Coronary artery (tissue), 2 donors: ENCODE measurements around the gene PFN2.
A peak's percentile ranks its signal among the peaks of the same experiment; 100 is the strongest.
"Not testable (repeated sequence)": the region's sequence is repeated elsewhere in the genome, so short reads cannot be mapped to it uniquely, and the experiment has no call there.

Experiments used
- DNase-seq: peaks from one replicate; pipeline ENCODE4 v3.0.0-alpha.2; 2017; ENCODE audit warnings: low spot score
- H3K27ac ChIP-seq, 2 donors: fragments of 200-600 bp; sonication (generic); one replicate each; pipeline ENCODE4 v1.5.1; 2016 to 2019
- H3K4me3 ChIP-seq: fragments of 200-600 bp; sonication (generic); 2 replicates; pipeline ENCODE4 v1.5.1; 2016; ENCODE audit warnings: mild to moderate bottlenecking, moderate library complexity
- TF ChIP-seq, protein P1 (sequence below): fragments of 200-600 bp; sonication (generic); IDR thresholded peaks from one replicate; pipeline ENCODE4 v1.5.1; 2019; ENCODE audit warnings: antibody characterized with exemption

The PFN2 gene

DNA sequence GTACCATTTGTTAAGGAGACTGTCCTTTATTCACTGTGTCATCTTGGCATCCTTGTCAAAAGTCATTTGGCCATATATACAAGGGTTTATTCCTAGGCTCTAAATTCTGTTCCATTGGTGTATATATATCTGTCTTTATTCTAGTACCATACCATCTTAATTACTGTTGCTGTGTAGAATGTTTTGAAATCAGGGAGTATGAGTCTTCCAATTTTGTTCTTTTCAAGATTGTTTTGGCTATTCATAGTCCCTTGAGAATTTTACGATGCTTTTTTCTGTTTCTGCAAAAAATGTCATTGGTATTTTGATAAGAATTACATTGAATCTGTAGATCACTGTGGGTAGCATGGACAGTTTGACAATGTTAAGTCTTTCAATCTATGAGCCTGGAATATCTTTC is 28.7 kb downstream of the PFN2 start:
- no peak overlapping the region for H3K27ac ChIP-seq
- no peak for DNase-seq
- no peak overlapping the region for H3K4me3 ChIP-seq
- TF ChIP-seq, protein P1, sequence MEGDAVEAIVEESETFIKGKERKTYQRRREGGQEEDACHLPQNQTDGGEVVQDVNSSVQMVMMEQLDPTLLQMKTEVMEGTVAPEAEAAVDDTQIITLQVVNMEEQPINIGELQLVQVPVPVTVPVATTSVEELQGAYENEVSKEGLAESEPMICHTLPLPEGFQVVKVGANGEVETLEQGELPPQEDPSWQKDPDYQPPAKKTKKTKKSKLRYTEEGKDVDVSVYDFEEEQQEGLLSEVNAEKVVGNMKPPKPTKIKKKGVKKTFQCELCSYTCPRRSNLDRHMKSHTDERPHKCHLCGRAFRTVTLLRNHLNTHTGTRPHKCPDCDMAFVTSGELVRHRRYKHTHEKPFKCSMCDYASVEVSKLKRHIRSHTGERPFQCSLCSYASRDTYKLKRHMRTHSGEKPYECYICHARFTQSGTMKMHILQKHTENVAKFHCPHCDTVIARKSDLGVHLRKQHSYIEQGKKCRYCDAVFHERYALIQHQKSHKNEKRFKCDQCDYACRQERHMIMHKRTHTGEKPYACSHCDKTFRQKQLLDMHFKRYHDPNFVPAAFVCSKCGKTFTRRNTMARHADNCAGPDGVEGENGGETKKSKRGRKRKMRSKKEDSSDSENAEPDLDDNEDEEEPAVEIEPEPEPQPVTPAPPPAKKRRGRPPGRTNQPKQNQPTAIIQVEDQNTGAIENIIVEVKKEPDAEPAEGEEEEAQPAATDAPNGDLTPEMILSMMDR = no peak

DNA sequence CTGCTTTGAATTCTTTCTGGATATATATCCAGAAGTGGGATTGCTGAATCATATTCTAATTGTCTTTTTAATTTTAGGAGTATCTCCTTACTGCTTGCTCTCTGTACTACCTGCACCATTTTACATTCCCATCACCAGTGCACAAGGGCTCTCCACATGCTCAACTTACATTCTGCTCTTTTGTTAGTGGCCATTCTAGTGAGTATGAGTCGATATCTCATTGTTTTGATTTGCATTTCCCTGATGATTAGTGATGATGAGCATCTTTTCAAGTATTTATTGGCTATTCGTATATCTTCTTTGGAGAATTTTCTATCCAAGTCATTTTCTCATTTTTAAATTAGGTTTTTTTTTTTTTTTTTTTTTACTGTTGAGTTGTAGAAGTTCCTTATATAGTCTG is 29.5 kb downstream of the PFN2 start:
- TF ChIP-seq, protein P1 = no peak
- DNase-seq = no peak
- Histone ChIP-seq H3K27ac (no peak overlapping the region), H3K4me3 (no peak overlapping the region)

DNA sequence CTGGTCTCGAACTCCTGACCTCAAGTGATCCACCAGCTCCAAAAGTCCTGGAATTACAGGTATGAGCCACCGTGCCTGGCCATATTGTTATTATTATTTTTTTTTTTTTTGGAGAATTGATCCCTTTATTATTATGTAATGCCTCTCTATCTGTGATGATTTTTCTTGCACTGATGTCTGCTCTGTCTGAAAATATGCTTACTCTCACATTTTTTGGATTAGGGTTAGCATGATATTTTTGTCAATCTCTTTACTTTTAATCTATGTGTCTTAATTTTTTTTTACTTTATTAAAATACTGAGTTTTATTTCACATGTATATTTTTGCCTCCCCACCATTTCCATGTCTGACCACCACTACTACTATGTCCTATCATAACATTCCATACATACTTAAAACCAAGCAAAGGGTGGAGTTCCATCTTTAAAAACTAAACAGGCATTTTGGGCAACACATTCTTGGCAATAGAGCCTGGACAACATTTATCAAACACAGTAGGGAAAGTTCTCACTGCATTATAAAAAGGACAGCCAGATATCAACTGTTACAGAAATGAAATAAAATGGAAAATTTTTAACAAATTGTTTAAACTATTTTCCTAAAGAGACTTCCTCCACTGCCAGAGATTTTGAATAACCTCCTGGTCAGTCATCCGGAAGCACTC is 32.2 kb downstream of the PFN2 start:
- H3K4me3 ChIP-seq, DNase-seq, H3K27ac ChIP-seq: not testable (repeated sequence)

DNA sequence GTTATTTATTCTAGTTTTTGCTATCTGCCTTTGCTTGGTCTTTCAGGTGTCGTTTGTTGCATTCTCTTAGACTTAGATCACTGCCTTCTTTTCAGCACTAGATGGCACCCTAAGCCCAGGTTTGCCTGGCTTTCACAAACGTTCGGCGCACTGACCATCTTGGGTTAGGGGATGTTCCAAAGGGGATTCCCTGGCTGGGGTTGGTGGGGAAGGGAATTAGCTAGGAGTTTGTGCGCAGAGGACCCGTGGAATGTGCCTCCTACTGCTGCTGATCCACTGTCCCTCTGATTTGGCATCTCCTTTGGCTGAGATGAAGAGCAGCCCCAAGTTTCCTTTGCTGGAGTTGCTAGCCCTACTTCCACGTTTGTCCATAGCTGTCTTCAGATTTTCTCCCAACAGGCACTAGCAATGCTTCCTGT is 33.9 kb downstream of the PFN2 start:
- Histone ChIP-seq H3K4me3 (peak overlapping the region; percentile 43), H3K27ac (peak overlapping the region in 1 of 2 donors; percentile 24)
- TF ChIP-seq, protein P1 = peak; percentile 64
- DNase-seq = no peak

DNA sequence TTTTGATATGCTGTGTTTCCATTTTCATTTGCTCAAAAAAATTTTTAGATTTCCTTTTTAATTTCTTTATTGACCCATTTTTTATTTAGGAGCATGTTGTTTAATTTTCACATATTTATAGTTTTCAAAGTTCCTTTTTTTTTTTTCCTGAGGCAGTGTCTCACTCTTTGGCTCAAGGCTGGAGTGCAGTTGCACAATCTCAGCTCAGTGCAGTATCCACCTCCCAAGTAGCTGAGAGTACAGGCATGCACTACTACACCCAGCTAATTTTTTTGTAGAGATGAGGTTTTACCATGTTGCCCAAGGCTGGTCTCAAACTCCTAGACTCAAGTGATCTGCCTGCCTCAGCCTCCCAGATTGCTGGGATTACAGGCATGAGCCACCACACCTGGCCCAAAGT is 36.2 kb downstream of the PFN2 start:
- no peak for DNase-seq
- H3K4me3 ChIP-seq = no peak overlapping the region
- H3K27ac ChIP-seq = no peak overlapping the region
- TF ChIP-seq, protein P1 = no peak

DNA sequence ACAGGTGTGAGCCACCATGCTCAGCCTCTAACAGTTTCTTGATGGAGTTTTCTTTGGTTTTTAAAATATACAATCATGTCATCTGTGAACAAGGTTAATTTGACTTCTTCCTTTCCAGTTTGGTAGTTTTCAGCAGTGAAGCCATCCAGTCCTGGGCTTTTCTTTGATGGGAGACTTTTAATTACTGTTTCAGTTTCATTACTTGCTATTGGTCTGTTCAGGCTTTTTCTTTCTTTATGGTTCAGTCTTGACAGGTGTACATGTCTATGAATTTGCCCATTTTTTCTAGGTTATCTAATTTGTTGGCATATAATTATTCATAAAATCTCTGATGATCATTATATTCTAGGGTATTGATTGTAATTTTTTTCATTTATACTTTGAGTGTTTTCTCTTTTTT is 36.8 kb downstream of the PFN2 start:
- no peak for DNase-seq
- TF ChIP-seq, protein P1 = no peak
- Histone ChIP-seq H3K27ac (no peak overlapping the region), H3K4me3 (no peak overlapping the region)

DNA sequence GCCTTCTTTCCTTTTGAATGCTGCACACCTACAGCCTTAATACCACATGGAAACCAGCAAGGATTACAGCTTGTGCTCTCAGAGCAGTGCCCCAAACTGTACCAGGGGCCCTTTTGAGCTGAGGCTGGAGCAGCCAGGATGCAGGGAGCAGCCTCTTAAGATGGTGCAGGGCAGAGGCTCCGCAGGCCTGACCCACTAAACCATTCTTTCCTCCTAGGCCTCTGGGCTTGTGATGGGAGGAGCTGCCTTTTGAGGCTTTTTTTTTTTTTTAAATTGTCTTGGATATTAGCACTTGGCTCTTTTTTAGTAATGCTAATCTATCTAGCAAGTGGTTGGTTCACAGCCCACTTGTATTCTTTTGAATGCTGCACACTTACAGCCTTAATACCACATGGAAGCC is 37.7 kb downstream of the PFN2 start:
- Histone ChIP-seq H3K27ac (no peak overlapping the region), H3K4me3 (no peak overlapping the region)
- no peak for DNase-seq
- TF ChIP-seq, protein P1 = no peak

DNA sequence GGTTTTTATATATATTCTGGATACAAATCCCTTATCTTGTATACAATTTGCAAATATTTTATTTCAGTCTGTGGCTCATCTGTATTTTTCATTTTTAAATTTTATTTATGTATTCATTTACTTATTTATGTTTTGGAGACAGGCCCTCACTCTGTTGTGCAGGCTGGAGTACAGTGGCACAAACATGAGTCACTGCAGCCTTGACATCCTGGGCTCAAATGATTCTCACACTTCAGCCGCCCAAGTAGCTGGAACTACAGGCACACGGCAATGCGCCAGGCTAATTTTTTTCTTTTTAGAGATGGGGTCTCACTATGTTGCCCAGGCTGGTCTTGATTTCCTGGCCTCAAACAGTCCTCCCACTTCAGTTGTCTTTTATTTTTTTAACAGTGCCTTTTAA is 50.6 kb downstream of the PFN2 start:
- H3K4me3 ChIP-seq = no peak overlapping the region
- H3K27ac ChIP-seq = no peak overlapping the region
- TF ChIP-seq, protein P1 = no peak
- no peak for DNase-seq
